Ishikawa (cell line): ENCODE measurements around the gene FOXO3.

Experiments used
- CREB1 ChIP-seq: IDR thresholded peaks from 2 replicates; pipeline ENCODE4 v1.6.1; 2012; ENCODE audit warnings: low read depth
- EGR1 ChIP-seq: IDR thresholded peaks from 2 replicates; pipeline ENCODE4 v1.6.1; 2012
- EP300 ChIP-seq: IDR thresholded peaks from 2 replicates; pipeline ENCODE4 v1.6.1; 2012; ENCODE audit warnings: borderline replicate concordance
- FOXM1 ChIP-seq: IDR thresholded peaks from 2 replicates; pipeline ENCODE4 v1.6.1; 2012; ENCODE audit warnings: low read depth, borderline replicate concordance
- MAX ChIP-seq: IDR thresholded peaks from 2 replicates; pipeline ENCODE4 v1.6.1; 2012
- RAD21 ChIP-seq: IDR thresholded peaks from 2 replicates; pipeline ENCODE4 v1.6.1; 2012; ENCODE audit warnings: low read depth
- REST ChIP-seq: IDR thresholded peaks from 2 replicates; pipeline ENCODE4 v1.6.1; 2012; ENCODE audit warnings: low read depth, mild to moderate bottlenecking
- TAF1 ChIP-seq: IDR thresholded peaks from 2 replicates; pipeline ENCODE4 v1.6.1; 2012; ENCODE audit warnings: low read depth, mild to moderate bottlenecking
- TCF12 ChIP-seq: IDR thresholded peaks from 2 replicates; pipeline ENCODE4 v1.6.1; 2012; ENCODE audit warnings: low read depth
- TEAD4 ChIP-seq: IDR thresholded peaks from 2 replicates; pipeline ENCODE4 v1.6.1; 2012
- USF1 ChIP-seq: IDR thresholded peaks from 2 replicates; pipeline ENCODE4 v1.6.1; 2012
- YY1 ChIP-seq: IDR thresholded peaks from 2 replicates; pipeline ENCODE4 v1.6.1; 2012; ENCODE audit warnings: low read depth

GRCh38 chr6:108575905-108576494, 15.3 kb downstream of the FOXO3 start:
- TF ChIP-seq REST = no peak
- TF ChIP-seq TCF12 = no peak
- no peak for TF ChIP-seq RAD21
- TF ChIP-seq USF1 = no peak
- TF ChIP-seq EP300 = no peak
- no peak for TF ChIP-seq CREB1
- TF ChIP-seq FOXM1 = no peak
- TF ChIP-seq TAF1 = no peak
- TF ChIP-seq YY1 = no peak
- no peak for TF ChIP-seq MAX
- TF ChIP-seq EGR1 = no peak
- TF ChIP-seq TEAD4 = no peak
